Activated naive CD4-positive, alpha-beta T cell treated with anti-CD3 and anti-CD28 coated beads, Interleukin-2, amount 50 U/mL, for 16 hours (primary cell): Measurements from ENCODE around the gene KLHL25.

Source experiments
- DNase-seq: peaks from one replicate; pipeline ENCODE4 v3.0.0-alpha.2; 2020

Gene KLHL25

GRCh38 chr15:85757939-85758654, 36.6 kb downstream of the KLHL25 start:
- no peak for DNase-seq

- DNase-seq = no peak
These were observed 37.4 kb downstream of the KLHL25 start for GRCh38 chr15:85757073-85757938.

- DNase-seq = no peak
These were observed 38.2 kb downstream of the KLHL25 start for GRCh38 chr15:85756411-85757072.

GRCh38 chr15:85755942-85756341, 38.8 kb downstream of the KLHL25 start:
- no peak for DNase-seq

- DNase-seq = no peak
These were observed 39.3 kb downstream of the KLHL25 start for GRCh38 chr15:85755471-85755870.

- DNase-seq = no peak
These were observed 39.7 kb downstream of the KLHL25 start for GRCh38 chr15:85754989-85755388.

GRCh38 chr15:85753791-85754452, 40.8 kb downstream of the KLHL25 start:
- no peak for DNase-seq

GRCh38 chr15:85753261-85753660, 41.5 kb downstream of the KLHL25 start:
- DNase-seq = no peak

- no peak for DNase-seq
These were observed 42.2 kb downstream of the KLHL25 start for GRCh38 chr15:85752491-85752961.

GRCh38 chr15:85752124-85752475, 42.6 kb downstream of the KLHL25 start:
- DNase-seq = no peak

- DNase-seq = no peak
These were observed 43.2 kb downstream of the KLHL25 start for GRCh38 chr15:85751291-85752123.

GRCh38 chr15:85750319-85751290, 44.1 kb downstream of the KLHL25 start:
- DNase-seq = no peak

- no peak for DNase-seq
These were observed 45.2 kb downstream of the KLHL25 start for GRCh38 chr15:85749261-85750151.

- no peak for DNase-seq
These were observed 46.0 kb downstream of the KLHL25 start for GRCh38 chr15:85748729-85749128.

- no peak for DNase-seq
These were observed 46.5 kb downstream of the KLHL25 start for GRCh38 chr15:85748176-85748575.

- DNase-seq = no peak
These were observed 48.1 kb downstream of the KLHL25 start for GRCh38 chr15:85746641-85747040.

- no peak for DNase-seq
These were observed 49.1 kb downstream of the KLHL25 start for GRCh38 chr15:85745525-85746150.

- no peak for DNase-seq
These were observed 49.7 kb downstream of the KLHL25 start for GRCh38 chr15:85745023-85745422.

GRCh38 chr15:85744579-85744978, 50.1 kb downstream of the KLHL25 start:
- no peak for DNase-seq
